NCI-H146 treated with DMSO at 0.1 percent for 48 hours (cell line): ENCODE measurements around the gene SERPINH1.

Experiments
- DNase-seq: peaks from one replicate; lab custom pipeline; 2025; ENCODE audit not compliant: unreplicated experiment; lab: John Stamatoyannopoulos, UW

Gene SERPINH1

GRCh38 chr11:75562048-75562835 is at the start of gene SERPINH1:
TSS of gene SERPINH1 (plus strand) at chr11:75562253. CDS start at chr11:75566350, 4,097 bp downstream.
- peak; percentile 80 for DNase-seq

- no peak for DNase-seq
Observed at GRCh38 chr11:75513250-75513649, 48.8 kb upstream of the SERPINH1 start.

GRCh38 chr11:75514596-75514995 is 47.5 kb upstream of the SERPINH1 start:
- no peak for DNase-seq

- no peak for DNase-seq
Observed at GRCh38 chr11:75516140-75516539, 45.9 kb upstream of the SERPINH1 start.

- no peak for DNase-seq
Observed at GRCh38 chr11:75516886-75517285, 45.2 kb upstream of the SERPINH1 start.

- DNase-seq: no peak
Observed at GRCh38 chr11:75518204-75518549, 43.9 kb upstream of the SERPINH1 start.

GRCh38 chr11:75518771-75519653 is 43.0 kb upstream of the SERPINH1 start:
- no peak for DNase-seq

- no peak for DNase-seq
Observed at GRCh38 chr11:75520688-75521087, 41.4 kb upstream of the SERPINH1 start.

- DNase-seq: no peak
Observed at GRCh38 chr11:75522286-75523044, 39.6 kb upstream of the SERPINH1 start.

GRCh38 chr11:75523189-75523588 is 38.9 kb upstream of the SERPINH1 start:
- no peak for DNase-seq

- no peak for DNase-seq
Observed at GRCh38 chr11:75523811-75524664, 38.0 kb upstream of the SERPINH1 start.

- no peak for DNase-seq
Observed at GRCh38 chr11:75524665-75525432, 37.2 kb upstream of the SERPINH1 start.

- peak; percentile 47 for DNase-seq
Observed at GRCh38 chr11:75525433-75526191, 36.4 kb upstream of the SERPINH1 start, which contains the start of gene GDPD5. TSS of gene GDPD5 (minus strand) at chr11:75525941. CDS start at chr11:75477735, 48,206 bp downstream.

- no peak for DNase-seq
Observed at GRCh38 chr11:75526192-75526541, 35.9 kb upstream of the SERPINH1 start.

- DNase-seq: no peak
Observed at GRCh38 chr11:75527130-75527529, 34.9 kb upstream of the SERPINH1 start.

GRCh38 chr11:75527938-75528735 is 33.9 kb upstream of the SERPINH1 start:
- no peak for DNase-seq

GRCh38 chr11:75530577-75530976 is 31.5 kb upstream of the SERPINH1 start:
- DNase-seq: no peak

- DNase-seq: no peak
Observed at GRCh38 chr11:75531325-75531724, 30.7 kb upstream of the SERPINH1 start.
